IPS-20b (cell line): ENCODE results near the gene SLC4A11.

Experiments
- H3K27ac ChIP-seq: one replicate; pipeline ENCODE4 v1.5.1; 2013; ENCODE audit warnings: low read length
- H3K27me3 ChIP-seq: 2 replicates; pipeline ENCODE4 v1.6.1; 2013; ENCODE audit warnings: mild to moderate bottlenecking, low read length, inconsistent platforms; ENCODE audit not compliant: insufficient read depth
- H3K36me3 ChIP-seq: 2 replicates; pipeline ENCODE4 v1.6.1; 2013; ENCODE audit warnings: low read depth, mild to moderate bottlenecking, inconsistent platforms, low read length, moderate library complexity; ENCODE audit not compliant: insufficient read depth
- H3K4me1 ChIP-seq: 2 replicates; pipeline ENCODE4 v1.6.1; 2013; ENCODE audit warnings: mild to moderate bottlenecking, control low read depth, inconsistent platforms, low read length, moderate library complexity; ENCODE audit not compliant: insufficient read depth
- H3K4me3 ChIP-seq: 2 replicates; pipeline ENCODE4 v1.5.1; 2013; ENCODE audit warnings: mild to moderate bottlenecking, low read length, inconsistent platforms
- H3K9ac ChIP-seq: 2 replicates; pipeline ENCODE4 v1.6.1; 2013; ENCODE audit warnings: low read depth, mild to moderate bottlenecking, inconsistent platforms, low read length, moderate library complexity
- H3K9me3 ChIP-seq: 2 replicates; pipeline ENCODE4 v1.6.1; 2013; ENCODE audit warnings: mild to moderate bottlenecking, low read depth, low read length, inconsistent platforms; ENCODE audit not compliant: insufficient read depth

Gene SLC4A11

GRCh38 chr20:3244613-3245012 is 5.6 kb upstream of the SLC4A11 start:
- H3K9ac ChIP-seq: no peak overlapping the region
- no peak overlapping the region for H3K27ac ChIP-seq
- peaks cover 70% of the 10 kb centered on the region for H3K27me3 ChIP-seq
- H3K36me3 ChIP-seq: no peaks in the 10 kb centered on the region
- no peaks in the 10 kb centered on the region for H3K9me3 ChIP-seq
- no peak overlapping the region for H3K4me3 ChIP-seq
- peaks cover 7% of the 10 kb centered on the region; the same call in 1 of the 2 replicates for H3K4me1 ChIP-seq

DNA sequence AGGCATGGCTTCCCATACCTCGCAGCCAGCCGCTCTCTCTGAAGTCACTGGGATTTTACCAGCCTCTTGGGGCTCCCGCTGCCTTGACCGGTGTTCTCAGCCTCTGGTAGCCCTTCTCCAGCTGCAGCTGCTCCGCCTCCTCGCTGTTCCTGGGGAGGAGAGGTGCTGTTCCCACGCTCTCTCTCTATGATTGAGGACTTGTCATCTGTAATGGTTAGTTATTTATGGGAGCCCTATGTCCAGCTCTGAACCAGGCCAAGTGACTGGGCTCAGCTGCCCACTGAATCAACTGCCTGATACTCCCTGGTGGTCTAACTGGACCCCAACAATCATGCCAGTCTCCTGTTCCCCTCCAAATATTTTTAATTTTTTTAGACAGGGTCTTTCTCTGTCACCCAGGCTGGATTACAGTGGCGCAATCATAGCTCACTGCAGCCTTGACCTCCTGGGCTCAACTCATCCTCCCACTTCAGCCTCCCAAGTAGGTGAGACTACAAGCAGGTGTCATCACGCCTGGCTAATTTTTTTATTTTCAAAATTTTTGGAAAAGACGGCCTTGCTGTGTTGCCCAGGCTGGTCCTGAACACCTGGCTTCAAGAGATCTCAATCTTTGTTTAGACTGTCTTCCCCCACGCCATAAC is 4.8 kb upstream of the SLC4A11 start:
- Histone ChIP-seq H3K9ac (no peak overlapping the region), H3K36me3 (no peaks in the 10 kb centered on the region), H3K4me1 (peaks cover 5% of the 10 kb centered on the region; the same call in 1 of the 2 replicates), H3K27ac (no peak overlapping the region), H3K27me3 (peaks cover 70% of the 10 kb centered on the region), H3K4me3 (no peak overlapping the region), H3K9me3 (no peaks in the 10 kb centered on the region)

DNA sequence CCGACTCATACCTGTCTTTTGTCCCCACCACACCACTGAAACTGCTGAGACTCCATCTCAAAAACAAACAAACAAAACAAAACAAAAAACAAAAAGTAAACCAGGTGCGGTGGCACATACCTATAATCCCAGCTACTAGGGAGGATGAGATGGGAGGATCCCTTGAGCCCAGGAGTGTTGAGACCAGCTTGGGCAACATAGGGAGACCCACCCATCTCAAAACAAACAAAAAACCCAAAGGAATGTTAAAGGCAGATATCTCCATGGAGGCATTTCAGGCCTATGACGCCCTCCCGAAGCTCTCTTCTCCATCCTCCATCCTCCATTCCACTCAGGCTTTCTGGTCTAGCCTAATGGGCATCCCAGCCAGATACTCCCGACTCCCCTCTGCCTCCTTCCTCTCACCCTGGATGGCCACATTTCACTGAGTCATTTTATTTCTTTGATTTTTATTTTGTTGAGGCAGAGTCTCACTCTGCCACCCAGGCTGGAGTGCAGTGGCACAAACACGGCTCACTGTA is 3.2 kb upstream of the SLC4A11 start:
- Histone ChIP-seq H3K4me3 (no peak overlapping the region), H3K36me3 (no peaks in the 10 kb centered on the region), H3K4me1 (no peaks in the 10 kb centered on the region), H3K27ac (no peak overlapping the region), H3K9ac (no peak overlapping the region), H3K9me3 (no peaks in the 10 kb centered on the region), H3K27me3 (peaks cover 70% of the 10 kb centered on the region)

DNA sequence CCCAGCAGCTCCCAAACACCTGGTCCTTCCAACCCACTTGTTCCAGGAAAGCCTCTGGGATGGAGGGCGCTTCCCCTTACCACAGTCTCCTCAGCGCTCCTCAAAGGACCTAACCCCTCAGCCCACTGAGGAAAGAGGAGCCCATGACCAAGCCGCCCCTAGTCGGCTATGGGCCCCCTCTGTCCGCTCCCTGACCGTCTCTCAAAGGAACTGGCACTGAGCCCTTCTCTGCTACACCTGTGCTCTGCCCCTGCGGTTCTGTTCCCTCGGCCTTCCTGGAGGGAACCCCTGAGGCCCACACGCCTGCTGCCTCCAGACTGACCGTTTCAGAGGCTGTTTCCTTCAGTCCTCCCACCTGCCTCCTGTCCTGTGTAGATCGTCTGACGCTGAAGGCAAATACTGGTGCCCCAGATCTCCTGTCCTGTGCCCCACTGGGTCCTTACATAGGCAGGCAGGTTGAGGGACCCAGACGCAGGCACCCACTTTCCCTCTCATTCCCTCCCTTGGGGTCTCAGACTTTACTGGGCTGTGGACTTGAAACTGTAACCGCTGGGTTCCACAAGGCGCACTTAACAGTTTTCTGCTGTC is 1.9 kb upstream of the SLC4A11 start:
- peaks cover 76% of the 10 kb centered on the region for H3K27me3 ChIP-seq
- H3K36me3 ChIP-seq: no peaks in the 10 kb centered on the region
- no peak overlapping the region; the same call in 1 of the 2 replicates for H3K4me3 ChIP-seq
- no peaks in the 10 kb centered on the region for H3K9me3 ChIP-seq
- no peak overlapping the region for H3K27ac ChIP-seq
- no peaks in the 10 kb centered on the region for H3K4me1 ChIP-seq
- H3K9ac ChIP-seq: no peak overlapping the region

GRCh38 chr20:3239867-3240775 is 1.1 kb upstream of the SLC4A11 start:
- H3K4me3 ChIP-seq: peak overlapping the region; percentile 87

GRCh38 chr20:3238616-3239025 is 369 bp downstream of the SLC4A11 start:
- Histone ChIP-seq H3K9ac (no peak overlapping the region), H3K36me3 (no peaks in the 10 kb centered on the region), H3K4me3 (peak overlapping the region; percentile 87; the same call in 1 of the 2 replicates), H3K27me3 (peaks cover 70% of the 10 kb centered on the region), H3K9me3 (no peaks in the 10 kb centered on the region), H3K4me1 (no peaks in the 10 kb centered on the region), H3K27ac (no peak overlapping the region)

More at GRCh38 chr20:3239867-3240775, 1.1 kb upstream of the SLC4A11 start:
- no peaks in the 10 kb centered on the region for H3K36me3 ChIP-seq
- peak overlapping the region; percentile 65; the same call in 1 of the 2 replicates for H3K9ac ChIP-seq
- peaks cover 80% of the 10 kb centered on the region for H3K27me3 ChIP-seq
- no peaks in the 10 kb centered on the region for H3K4me1 ChIP-seq
- H3K9me3 ChIP-seq: no peaks in the 10 kb centered on the region
- no peak overlapping the region for H3K27ac ChIP-seq

DNA sequence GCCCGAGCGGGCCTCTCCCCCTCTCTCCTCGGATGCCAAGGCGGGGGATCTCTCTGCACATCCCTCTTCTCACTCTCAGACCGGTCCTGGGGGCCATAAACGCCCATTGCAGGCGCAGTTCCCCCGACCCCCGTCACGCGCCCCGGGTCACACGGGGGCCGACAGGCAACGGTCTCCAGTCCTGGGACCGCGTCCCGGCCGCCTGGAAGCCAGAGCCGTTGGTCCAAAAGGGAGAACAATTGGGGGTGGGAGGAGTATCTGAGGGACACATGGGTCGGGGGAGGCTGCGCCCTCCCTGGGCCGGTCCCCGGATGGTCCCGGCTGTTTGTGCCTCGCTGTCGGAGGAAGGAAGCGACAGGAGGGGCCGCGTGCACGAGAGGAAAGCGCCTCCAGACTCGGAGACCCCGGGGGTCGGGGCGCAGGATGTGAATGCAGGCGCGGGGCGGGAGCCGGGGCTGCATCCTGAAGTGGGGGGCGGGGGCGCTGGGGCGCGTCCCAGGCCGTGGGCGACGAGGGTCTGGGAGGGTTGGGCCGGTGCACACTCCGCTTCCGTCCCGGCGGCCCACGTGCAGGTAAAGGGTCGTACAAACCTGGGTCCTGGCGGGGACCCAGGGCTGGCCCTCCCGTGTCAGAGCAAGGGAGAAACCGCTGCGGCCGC is 903 bp downstream of the SLC4A11 start:
- peaks cover 70% of the 10 kb centered on the region for H3K27me3 ChIP-seq
- peak overlapping the region; percentile 87; the same call in 1 of the 2 replicates for H3K4me3 ChIP-seq
- no peaks in the 10 kb centered on the region for H3K4me1 ChIP-seq
- no peak overlapping the region for H3K27ac ChIP-seq
- peak overlapping the region; percentile 58; the same call in 1 of the 2 replicates for H3K9ac ChIP-seq
- no peaks in the 10 kb centered on the region for H3K36me3 ChIP-seq
- H3K9me3 ChIP-seq: no peaks in the 10 kb centered on the region

DNA sequence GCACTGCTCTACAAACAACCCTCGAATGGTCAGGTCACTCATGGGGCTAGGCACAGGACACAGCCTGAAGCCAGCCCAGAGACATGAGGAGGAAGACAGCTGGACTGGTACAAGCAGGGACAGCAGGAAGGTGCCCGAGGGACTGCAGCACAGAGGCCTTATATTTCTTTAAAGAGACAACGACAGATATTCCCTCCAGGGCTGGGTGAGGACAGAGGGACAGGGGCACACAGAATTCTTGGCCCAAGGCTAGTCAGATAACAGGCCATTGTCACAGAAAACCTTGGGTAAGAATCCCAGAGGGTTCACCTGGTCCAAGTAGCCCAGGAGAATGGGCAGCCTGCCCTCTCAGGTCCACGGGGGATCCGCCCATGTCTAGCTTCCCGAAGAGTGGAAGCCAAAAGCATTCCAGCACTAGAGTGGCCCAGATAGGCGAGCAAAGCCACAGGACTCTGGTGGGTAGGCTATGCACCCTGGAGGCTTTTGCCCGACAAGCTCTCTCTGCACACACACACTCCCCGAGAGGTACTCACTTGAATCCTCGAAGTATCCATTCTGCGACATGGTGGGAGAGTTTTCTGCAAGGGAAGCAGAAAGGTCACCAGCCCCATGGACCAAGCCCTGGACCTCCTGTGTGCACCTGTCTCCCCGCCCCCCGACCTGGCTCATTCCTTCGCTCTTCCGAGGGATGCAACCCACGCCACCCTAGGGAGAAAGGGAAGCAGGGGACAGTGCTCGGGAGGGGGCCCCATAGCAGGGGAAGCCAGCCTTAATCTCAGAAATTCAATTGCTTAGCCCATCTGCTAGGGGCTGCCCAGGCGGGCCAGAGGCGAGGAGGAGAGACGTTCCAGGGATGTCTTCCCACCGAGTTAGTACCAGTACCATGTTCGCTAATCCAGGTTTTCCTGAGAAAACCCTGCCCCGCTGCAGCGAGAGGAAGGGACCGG is 1.7 kb downstream of the SLC4A11 start:
- peak overlapping the region; percentile 58; the same call in 1 of the 2 replicates for H3K9ac ChIP-seq
- no peaks in the 10 kb centered on the region for H3K36me3 ChIP-seq
- H3K27me3 ChIP-seq: peaks cover 69% of the 10 kb centered on the region
- peak overlapping the region; percentile 87; the same call in 1 of the 2 replicates for H3K4me3 ChIP-seq
- no peak overlapping the region for H3K27ac ChIP-seq
- H3K4me1 ChIP-seq: no peaks in the 10 kb centered on the region
- H3K9me3 ChIP-seq: no peaks in the 10 kb centered on the region

DNA sequence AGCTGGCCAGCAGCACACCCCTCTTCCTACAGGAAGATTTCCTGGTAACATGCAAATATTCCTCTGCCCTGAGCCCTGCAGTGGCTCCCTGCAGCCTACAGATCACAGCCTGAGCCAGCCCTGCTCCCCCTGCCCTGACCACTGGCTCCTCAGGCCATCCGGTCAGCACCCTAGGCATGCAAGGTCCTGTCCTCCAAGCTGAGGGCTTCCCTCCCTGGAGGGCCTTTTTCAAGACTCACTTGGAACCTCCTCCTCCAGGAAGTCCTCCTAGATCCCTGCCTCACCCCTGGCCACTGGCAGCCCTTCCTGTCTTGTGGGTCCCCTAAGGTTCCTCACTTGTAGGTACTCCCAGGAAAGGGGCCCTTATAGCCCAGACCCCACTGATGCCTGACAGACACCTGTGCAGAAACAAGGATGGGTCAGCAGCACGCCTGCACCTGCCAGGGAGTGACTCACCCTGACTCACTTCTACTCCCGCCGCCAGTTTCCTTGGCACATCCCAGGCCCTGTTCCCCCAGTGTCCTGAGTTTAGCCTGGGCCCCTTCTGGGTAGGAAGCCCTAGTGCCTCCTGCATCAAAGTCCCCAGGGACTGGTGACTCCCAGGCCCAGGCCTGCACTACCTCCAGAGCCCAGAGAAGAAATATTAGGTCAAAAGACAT is 3.2 kb downstream of the SLC4A11 start:
- Histone ChIP-seq H3K36me3 (peaks cover 8% of the 10 kb centered on the region; the same call in 1 of the 2 replicates), H3K9me3 (no peaks in the 10 kb centered on the region), H3K27ac (no peak overlapping the region)

GRCh38 chr20:3233991-3234498 is 4.9 kb downstream of the SLC4A11 start:
- Histone ChIP-seq H3K27ac (no peak overlapping the region), H3K27me3 (peaks cover 37% of the 10 kb centered on the region), H3K9me3 (no peaks in the 10 kb centered on the region), H3K36me3 (peaks cover 8% of the 10 kb centered on the region; the same call in 1 of the 2 replicates), H3K9ac (no peak overlapping the region), H3K4me3 (no peak overlapping the region), H3K4me1 (no peaks in the 10 kb centered on the region)

More for the DNA sequence above, 3.2 kb downstream of the SLC4A11 start:
- no peaks in the 10 kb centered on the region for H3K4me1 ChIP-seq
- H3K4me3 ChIP-seq: no peak overlapping the region
- H3K27me3 ChIP-seq: peaks cover 54% of the 10 kb centered on the region
- H3K9ac ChIP-seq: no peak overlapping the region
